Breast epithelium (tissue), 3 donors: ENCODE results near the gene OLFM3.

Experiments
- POLR2A ChIP-seq: fragments of 450-650 bp; IDR thresholded peaks from one replicate; pipeline ENCODE4 v1.6.1; 2016; ENCODE audit warnings: antibody characterized with exemption, mild to moderate bottlenecking, moderate library complexity
- POLR2AphosphoS5 ChIP-seq, 3 donors: sonication (generic); formaldehyde crosslinking; IDR thresholded peaks; one replicate each; pipeline ENCODE4 v1.6.1; 2017; ENCODE audit warnings: antibody characterized with exemption in 3 of 3
- TF ChIP-seq, protein P1 (sequence below), 3 donors: fragments of 450-650 bp; IDR thresholded peaks; one replicate each; pipeline ENCODE4 v1.5.1; 2016 to 2017; ENCODE audit warnings: antibody characterized with exemption in 3 of 3, mild to moderate bottlenecking in 3 of 3, moderate library complexity in 3 of 3

DNA sequence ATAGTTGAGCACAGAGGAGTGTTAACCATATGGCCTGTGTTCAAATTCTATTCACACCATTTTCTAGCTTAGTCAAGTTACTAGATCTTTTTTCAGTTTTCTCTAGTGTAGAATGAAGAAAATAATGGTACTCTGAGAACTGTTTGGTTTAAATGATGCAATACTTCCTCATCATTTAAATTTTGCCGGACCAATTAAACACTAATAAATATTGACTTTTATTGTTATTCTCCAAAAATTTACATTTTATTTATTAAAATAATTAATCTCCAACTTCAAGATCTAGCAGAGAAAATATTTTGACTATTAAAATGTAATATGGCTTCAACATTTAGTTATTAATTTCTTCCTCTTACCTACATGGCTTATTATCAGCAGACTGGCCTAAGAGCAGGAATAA is 123.1 kb downstream of the OLFM3 start:
- TF ChIP-seq POLR2A (no peak), POLR2AphosphoS5 (IDR thresholded peaks at IDR 0.05) (no peak)
- TF ChIP-seq, protein P1, sequence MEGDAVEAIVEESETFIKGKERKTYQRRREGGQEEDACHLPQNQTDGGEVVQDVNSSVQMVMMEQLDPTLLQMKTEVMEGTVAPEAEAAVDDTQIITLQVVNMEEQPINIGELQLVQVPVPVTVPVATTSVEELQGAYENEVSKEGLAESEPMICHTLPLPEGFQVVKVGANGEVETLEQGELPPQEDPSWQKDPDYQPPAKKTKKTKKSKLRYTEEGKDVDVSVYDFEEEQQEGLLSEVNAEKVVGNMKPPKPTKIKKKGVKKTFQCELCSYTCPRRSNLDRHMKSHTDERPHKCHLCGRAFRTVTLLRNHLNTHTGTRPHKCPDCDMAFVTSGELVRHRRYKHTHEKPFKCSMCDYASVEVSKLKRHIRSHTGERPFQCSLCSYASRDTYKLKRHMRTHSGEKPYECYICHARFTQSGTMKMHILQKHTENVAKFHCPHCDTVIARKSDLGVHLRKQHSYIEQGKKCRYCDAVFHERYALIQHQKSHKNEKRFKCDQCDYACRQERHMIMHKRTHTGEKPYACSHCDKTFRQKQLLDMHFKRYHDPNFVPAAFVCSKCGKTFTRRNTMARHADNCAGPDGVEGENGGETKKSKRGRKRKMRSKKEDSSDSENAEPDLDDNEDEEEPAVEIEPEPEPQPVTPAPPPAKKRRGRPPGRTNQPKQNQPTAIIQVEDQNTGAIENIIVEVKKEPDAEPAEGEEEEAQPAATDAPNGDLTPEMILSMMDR (IDR thresholded peaks at IDR 0.05) = no peak
